Globus pallidus (tissue), 1 donor: Measurements from ENCODE around the gene ZBTB16.

ENCODE experiments used
- DNase-seq: peaks from one replicate; pipeline ENCODE4 v3.0.0-alpha.2; 2015; ENCODE audit warnings: low spot score

The ZBTB16 gene

GRCh38 chr11:114130629-114131277, 71.2 kb downstream of the ZBTB16 start:
- DNase-seq, result peak; percentile 60

- peak; percentile 86 for DNase-seq
Measured at GRCh38 chr11:114131461-114131864, 72.0 kb downstream of the ZBTB16 start.

GRCh38 chr11:114132417-114132816, 72.9 kb downstream of the ZBTB16 start:
- peak; percentile 35 for DNase-seq

GRCh38 chr11:114132944-114133394, 73.5 kb downstream of the ZBTB16 start:
- DNase-seq, result no peak

GRCh38 chr11:114133548-114134329, 74.2 kb downstream of the ZBTB16 start:
- no peak for DNase-seq

GRCh38 chr11:114134870-114135269, 75.4 kb downstream of the ZBTB16 start:
- DNase-seq, result no peak

GRCh38 chr11:114135737-114136151, 76.2 kb downstream of the ZBTB16 start:
- DNase-seq, result no peak

- DNase-seq, result no peak
Measured at GRCh38 chr11:114136686-114137640, 77.5 kb downstream of the ZBTB16 start.

GRCh38 chr11:114137838-114138237, 78.3 kb downstream of the ZBTB16 start:
- DNase-seq, result no peak

GRCh38 chr11:114138411-114138810, 78.9 kb downstream of the ZBTB16 start:
- DNase-seq, result no peak

GRCh38 chr11:114140826-114141225, 81.3 kb downstream of the ZBTB16 start:
- DNase-seq, result no peak

- DNase-seq, result no peak
Measured at GRCh38 chr11:114141863-114142580, 82.5 kb downstream of the ZBTB16 start.

- DNase-seq, result no peak
Measured at GRCh38 chr11:114142707-114143106, 83.2 kb downstream of the ZBTB16 start.

- DNase-seq, result no peak
Measured at GRCh38 chr11:114145166-114145775, 85.8 kb downstream of the ZBTB16 start.

- no peak for DNase-seq
Measured at GRCh38 chr11:114147375-114148012, 88.0 kb downstream of the ZBTB16 start.

- no peak for DNase-seq
Measured at GRCh38 chr11:114148013-114148382, 88.5 kb downstream of the ZBTB16 start.

GRCh38 chr11:114149689-114150407, 90.3 kb downstream of the ZBTB16 start:
- DNase-seq, result no peak

GRCh38 chr11:114150671-114151070, 91.2 kb downstream of the ZBTB16 start:
- no peak for DNase-seq

- DNase-seq, result no peak
Measured at GRCh38 chr11:114151631-114152030, 92.1 kb downstream of the ZBTB16 start.

GRCh38 chr11:114152162-114152561, 92.7 kb downstream of the ZBTB16 start:
- no peak for DNase-seq
